DND-41 (cell line): ENCODE results near the gene COL9A3.

ENCODE experiments used
- ATAC-seq: fragments of 200-7000 bp; cut with Tn5 transposase; 3 replicates; pipeline ENCODE4 v1.9.1; 2021; ENCODE audit warnings: low read depth; ENCODE audit not compliant: insufficient read depth
- DNase-seq: peaks from one replicate; pipeline ENCODE4 v3.0.0-alpha.2; 2020
- H2AFZ ChIP-seq: 2 replicates; pipeline ENCODE4 v1.6.0; 2012; ENCODE audit warnings: low read depth, low read length
- H3K27ac ChIP-seq: 2 replicates; pipeline ENCODE4 v1.5.1; 2012; ENCODE audit warnings: low read length, inconsistent platforms
- H3K27me3 ChIP-seq: fragments of 200-600 bp; sonication (generic); 2 replicates; pipeline ENCODE4 v1.6.0; 2012; ENCODE audit warnings: low read length, mild to moderate bottlenecking, inconsistent platforms; ENCODE audit not compliant: insufficient read depth, poor library complexity
- H3K36me3 ChIP-seq: 2 replicates; pipeline ENCODE4 v1.5.1; 2012; ENCODE audit warnings: low read length, inconsistent platforms; ENCODE audit not compliant: insufficient read depth
- H3K4me1 ChIP-seq: 2 replicates; pipeline ENCODE4 v1.5.1; 2012; ENCODE audit warnings: mild to moderate bottlenecking, low read length; ENCODE audit not compliant: insufficient read depth
- H3K4me2 ChIP-seq: 2 replicates; pipeline ENCODE4 v1.6.0; 2012; ENCODE audit warnings: mild to moderate bottlenecking, moderate library complexity, low read length, inconsistent platforms; ENCODE audit not compliant: insufficient read depth
- H3K4me3 ChIP-seq, 2 experiments: fragments of 200-600 bp in 1 of 2; shearing (Covaris generic) in 1 of 2; 2 replicates each; pipeline ENCODE4 v1.5.1; 2012 to 2016; ENCODE audit warnings: inconsistent platforms in 2 of 2, low read length in 2 of 2, mild to moderate bottlenecking in 2 of 2, low read depth in 1 of 2, moderate library complexity in 1 of 2
- H3K79me2 ChIP-seq: 2 replicates; pipeline ENCODE4 v1.6.0; 2012; ENCODE audit warnings: low read length, inconsistent platforms; ENCODE audit not compliant: insufficient read depth
- H3K9ac ChIP-seq: 2 replicates; pipeline ENCODE4 v1.6.0; 2012; ENCODE audit warnings: low read depth, mild to moderate bottlenecking, inconsistent platforms, low read length, moderate library complexity
- H3K9me3 ChIP-seq: 2 replicates; pipeline ENCODE4 v1.5.1; 2012; ENCODE audit warnings: low read length, moderate library complexity, mild to moderate bottlenecking, inconsistent platforms; ENCODE audit not compliant: insufficient read depth, severe bottlenecking
- H4K20me1 ChIP-seq: 2 replicates; pipeline ENCODE4 v1.6.0; 2012; ENCODE audit warnings: low read length; ENCODE audit not compliant: insufficient read depth
- CTCF ChIP-seq: IDR thresholded peaks from 2 replicates; pipeline ENCODE4 v1.5.1; 2012; ENCODE audit warnings: borderline replicate concordance, low read length, moderate library complexity, mild to moderate bottlenecking; ENCODE audit not compliant: poor library complexity, severe bottlenecking; ENCODE audit errors: extremely low read depth
- EZH2 ChIP-seq: IDR thresholded peaks from 3 replicates; pipeline ENCODE4 v1.6.1; 2012; ENCODE audit warnings: borderline replicate concordance, low read depth, mild to moderate bottlenecking, moderate library complexity, low read length, inconsistent platforms; ENCODE audit not compliant: severe bottlenecking

Gene COL9A3

GRCh38 chr20:62772990-62773844, 43.6 kb upstream of the COL9A3 start:
- H3K36me3 ChIP-seq = no peaks in the 10 kb centered on the region
- ATAC-seq = no peak
- H3K27ac ChIP-seq = no peak overlapping the region
- no peak overlapping the region for H2AFZ ChIP-seq
- no peak for TF ChIP-seq CTCF
- H3K4me1 ChIP-seq = peaks cover 26% of the 10 kb centered on the region
- no peak for DNase-seq
- no peaks in the 10 kb centered on the region for H3K27me3 ChIP-seq
- H3K79me2 ChIP-seq = no peaks in the 10 kb centered on the region
- no peaks in the 10 kb centered on the region for H3K9me3 ChIP-seq
- H3K4me2 ChIP-seq = no peak overlapping the region
- no peak overlapping the region for H3K9ac ChIP-seq
- H3K4me3 ChIP-seq = no peak overlapping the region
- H4K20me1 ChIP-seq = no peaks in the 10 kb centered on the region

DNA sequence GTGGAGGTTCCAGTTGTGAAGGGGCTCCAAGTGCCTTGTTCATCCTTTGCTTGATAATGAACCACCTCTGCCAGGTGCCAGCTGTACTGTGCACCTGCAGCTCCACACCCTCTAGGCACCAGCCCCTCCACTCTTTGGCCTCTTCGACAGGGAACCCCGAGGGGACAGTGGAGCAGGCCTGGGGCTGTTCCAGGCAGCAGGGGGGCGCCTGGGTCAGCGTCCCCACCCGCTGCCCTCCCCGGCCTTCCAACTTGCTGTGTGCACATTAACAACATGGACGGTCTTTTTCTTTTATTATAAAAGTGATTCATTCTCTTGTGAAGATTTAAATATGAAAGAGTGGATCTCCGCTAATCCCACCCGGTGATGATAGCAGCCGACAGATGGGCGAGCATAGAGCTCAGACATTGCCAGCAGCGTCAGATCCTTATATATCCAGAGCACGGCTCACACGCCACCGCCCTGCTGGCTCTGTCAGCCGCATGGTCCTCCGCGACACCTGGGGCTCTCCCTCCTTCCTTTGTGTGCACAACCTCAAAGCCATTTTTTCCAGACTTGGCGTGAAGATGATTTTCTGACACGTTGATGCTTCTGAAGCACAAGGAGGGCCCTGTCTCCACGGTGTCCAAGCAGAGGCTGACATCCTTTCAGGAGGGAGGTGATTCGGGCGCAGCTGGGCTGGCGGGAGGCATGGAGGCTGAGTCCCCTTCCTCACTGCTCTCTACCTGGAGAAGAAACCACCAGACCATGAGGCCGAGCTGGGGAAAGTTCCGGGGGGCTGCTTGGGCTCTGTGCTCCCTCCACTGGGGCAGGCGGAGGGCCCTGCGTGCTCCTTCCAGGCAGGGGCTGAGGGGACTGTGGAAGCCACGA, 42.8 kb upstream of the COL9A3 start:
- no peak for DNase-seq
- H3K4me2 ChIP-seq = no peak overlapping the region

DNA sequence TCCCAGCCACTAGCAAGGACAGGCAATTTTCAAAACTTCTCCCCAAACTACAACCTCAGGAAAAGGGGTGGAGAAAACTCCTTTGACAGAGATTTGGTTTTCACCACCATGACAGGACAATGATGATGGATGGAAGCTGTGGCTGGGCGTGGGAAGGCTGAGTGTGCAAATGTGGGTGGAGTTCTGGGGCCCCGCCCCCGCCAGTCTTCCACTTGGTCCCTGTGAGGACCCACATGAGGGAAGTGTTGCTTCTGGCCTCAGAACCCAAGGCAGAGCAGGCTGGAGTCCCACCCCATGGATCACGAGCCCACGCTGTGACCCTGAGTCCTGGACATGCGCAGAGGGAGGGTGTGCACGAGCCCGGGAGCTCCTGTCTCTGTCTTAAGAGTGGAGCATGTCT, 42.1 kb upstream of the COL9A3 start:
- H3K27ac ChIP-seq = no peak overlapping the region

More for the DNA sequence above, 42.8 kb upstream of the COL9A3 start:
- no peak overlapping the region for H3K4me3 ChIP-seq
- H4K20me1 ChIP-seq = no peaks in the 10 kb centered on the region
- H3K27ac ChIP-seq = no peak overlapping the region
- no peaks in the 10 kb centered on the region for H3K79me2 ChIP-seq
- no peak for ATAC-seq
- no peak overlapping the region for H2AFZ ChIP-seq
- no peak overlapping the region for H3K9ac ChIP-seq
- H3K4me1 ChIP-seq = peaks cover 26% of the 10 kb centered on the region
- H3K9me3 ChIP-seq = no peaks in the 10 kb centered on the region
- H3K36me3 ChIP-seq = no peaks in the 10 kb centered on the region
- H3K27me3 ChIP-seq = no peaks in the 10 kb centered on the region
- TF ChIP-seq EZH2 (no peak), CTCF (no peak)

GRCh38 chr20:62775206-62775605, 41.6 kb upstream of the COL9A3 start:
- TF ChIP-seq EZH2 (no peak), CTCF (no peak)
- no peak for ATAC-seq
- Histone ChIP-seq H3K9me3 (no peaks in the 10 kb centered on the region), H4K20me1 (no peaks in the 10 kb centered on the region), H3K4me3 (no peak overlapping the region), H3K4me1 (peaks cover 26% of the 10 kb centered on the region), H3K27me3 (no peaks in the 10 kb centered on the region), H2AFZ (no peak overlapping the region; the same call in 1 of the 2 replicates), H3K27ac (no peak overlapping the region), H3K36me3 (no peaks in the 10 kb centered on the region), H3K9ac (no peak overlapping the region), H3K4me2 (no peak overlapping the region), H3K79me2 (no peaks in the 10 kb centered on the region)
- DNase-seq = no peak

More for the DNA sequence above, 42.1 kb upstream of the COL9A3 start:
- no peak overlapping the region for H3K4me3 ChIP-seq
- H3K4me2 ChIP-seq = no peak overlapping the region
- no peak overlapping the region for H2AFZ ChIP-seq
- no peaks in the 10 kb centered on the region for H3K36me3 ChIP-seq
- no peak overlapping the region for H3K9ac ChIP-seq
- ATAC-seq = no peak
- peaks cover 26% of the 10 kb centered on the region for H3K4me1 ChIP-seq
- DNase-seq = no peak
- no peak for TF ChIP-seq EZH2
- H3K9me3 ChIP-seq = no peaks in the 10 kb centered on the region
- no peaks in the 10 kb centered on the region for H4K20me1 ChIP-seq
- no peaks in the 10 kb centered on the region for H3K79me2 ChIP-seq
- no peaks in the 10 kb centered on the region for H3K27me3 ChIP-seq
